K562 (cell line): Measurements from ENCODE around the gene ZNF174. TPM values are rescaled to one million over a fixed set of nuclear protein-coding genes. Genes with fewer than 3 reads are reported as not detected.
A peak's percentile ranks its signal among the peaks of the same experiment; 100 is the strongest.

Experiments used
- DPF2 ChIP-seq: fragments of 450-650 bp; IDR thresholded peaks from 2 replicates; pipeline ENCODE4 v1.6.1; 2016
- MCM3 ChIP-seq: fragments of 450-650 bp; IDR thresholded peaks from 2 replicates; pipeline ENCODE4 v1.6.1; 2016
- NFIC ChIP-seq: fragments of 450-650 bp; IDR thresholded peaks from 2 replicates; pipeline ENCODE4 v1.6.1; 2017; ENCODE audit warnings: mild to moderate bottlenecking, inconsistent platforms
- RAD21 ChIP-seq, 2 experiments: fragments of 250-450 bp in 1 of 2; fragments of 450-650 bp in 1 of 2; sonication (Bioruptor Pico) in 1 of 2; formaldehyde crosslinking in 1 of 2; IDR thresholded peaks in 1 of 2; conservative IDR thresholded peaks in 1 of 2; 2 replicates each; pipeline versions ENCODE4 v1.4.0 to v1.8.0; 2020 to 2022; ENCODE audit warnings: mild to moderate bottlenecking in 2 of 2, moderate library complexity in 1 of 2
- RCOR1 ChIP-seq, 2 experiments: IDR thresholded peaks; 2 replicates each; pipeline ENCODE4 v1.6.1; 2012; ENCODE audit warnings: low read depth in 2 of 2, low read length in 2 of 2, borderline replicate concordance in 1 of 2, improper control_type of control experiment in 1 of 2
- TBP ChIP-seq: optimal IDR thresholded peaks from 2 replicates; pipeline ENCODE3; 2011; ENCODE audit warnings: low read depth, low read length, improper control_type of control experiment
- YY1 ChIP-seq, 3 experiments: IDR thresholded peaks; 2 replicates each; pipeline ENCODE4 v1.6.1; 2011; ENCODE audit warnings: low read length in 2 of 3, mild to moderate bottlenecking in 2 of 3, moderate library complexity in 2 of 3, borderline replicate concordance in 1 of 3, control low read depth in 1 of 3, low read depth in 1 of 3; ENCODE audit not compliant: insufficient read depth in 3 of 3, insufficient replicate concordance in 2 of 3, control insufficient read depth in 1 of 3, insufficient read length in 1 of 3; ENCODE audit errors: extremely low read depth in 1 of 3
- ZBTB1 ChIP-seq: sonication (generic); formaldehyde crosslinking; IDR thresholded peaks from 2 replicates; pipeline ENCODE4 v1.8.1; 2023; ENCODE audit warnings: missing genetic modification reagents, low read depth, mild to moderate bottlenecking, borderline replicate concordance
- ZNF143 ChIP-seq: sonication (generic); formaldehyde crosslinking; IDR thresholded peaks from 2 replicates; pipeline ENCODE4 v1.9.0; 2022; ENCODE audit warnings: mild to moderate bottlenecking, missing genetic modification reagents
- polyA plus RNA-seq, 8 experiments: library from polyadenylated mRNA; depleted of rRNA in 4 of 8; stranded (reverse) in 5 of 8; unstranded in 3 of 8; fragments of >200 nt; fragmentation: Nextera tagmentation in 2 of 8; fragmentation: Illumina TruSeq in 1 of 8; extraction: Ambion mirVana in 2 of 8; extraction: Trizol in 1 of 8; gene quantifications; 2 replicates each; pipeline versions ENCODE4 v1.2.1 to v1.2.3, GENCODE V29; 2011 to 2014; ENCODE audit warnings: inconsistent platforms in 1 of 8, missing spikeins in 1 of 8
- total RNA-seq, 7 experiments: library from RNA; depleted of rRNA in 6 of 7; stranded (reverse); fragments of >200 nt in 6 of 7; fragmentation: Illumina TruSeq in 2 of 7; extraction: Trizol in 2 of 7; gene quantifications; 2 replicates each; pipeline versions ENCODE4 v1.2.1 to v1.2.3, GENCODE V29; 2011 to 2021; ENCODE audit warnings: low replicate concordance in 1 of 7
- TF ChIP-seq, protein P1 (sequence below), 3 experiments: IDR thresholded peaks in 2 of 3; conservative IDR thresholded peaks in 1 of 3; 2 replicates each; pipeline ENCODE4 v1.5.1; 2011 to 2012; ENCODE audit warnings: low read length in 3 of 3, mild to moderate bottlenecking in 3 of 3, control low read depth in 2 of 3, improper control_type of control experiment in 1 of 3, inconsistent platforms in 1 of 3, low read depth in 1 of 3, mixed read lengths in 1 of 3, moderate library complexity in 1 of 3; ENCODE audit not compliant: insufficient read depth in 2 of 3
- TF ChIP-seq, protein P2 (sequence below): fragments of 250-450 bp; sonication (Bioruptor Pico); IDR thresholded peaks from 2 replicates; pipeline ENCODE4 v1.4.0; 2020; ENCODE audit warnings: borderline replicate concordance

ZNF174 gene
- total and polyA plus RNA-seq, 9 of the 15 experiments (the other 6 are each of a cell fraction or from before 2014, with no cell fraction given), result 5.1 to 19.1 (median 12.5) TPM

DNA sequence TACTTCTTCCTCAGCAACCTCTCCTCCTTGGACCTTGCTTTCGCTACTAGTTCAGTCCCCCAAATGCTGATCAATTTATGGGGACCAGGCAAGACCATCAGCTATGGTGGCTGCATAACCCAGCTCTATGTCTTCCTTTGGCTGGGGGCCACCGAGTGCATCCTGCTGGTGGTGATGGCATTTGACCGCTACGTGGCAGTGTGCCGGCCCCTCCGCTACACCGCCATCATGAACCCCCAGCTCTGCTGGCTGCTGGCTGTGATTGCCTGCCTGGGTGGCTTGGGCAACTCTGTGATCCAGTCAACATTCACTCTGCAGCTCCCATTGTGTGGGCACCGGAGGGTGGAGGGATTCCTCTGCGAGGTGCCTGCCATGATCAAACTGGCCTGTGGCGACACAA, 44.9 kb upstream of the ZNF174 start (continued):
- TF ChIP-seq, protein P1, sequence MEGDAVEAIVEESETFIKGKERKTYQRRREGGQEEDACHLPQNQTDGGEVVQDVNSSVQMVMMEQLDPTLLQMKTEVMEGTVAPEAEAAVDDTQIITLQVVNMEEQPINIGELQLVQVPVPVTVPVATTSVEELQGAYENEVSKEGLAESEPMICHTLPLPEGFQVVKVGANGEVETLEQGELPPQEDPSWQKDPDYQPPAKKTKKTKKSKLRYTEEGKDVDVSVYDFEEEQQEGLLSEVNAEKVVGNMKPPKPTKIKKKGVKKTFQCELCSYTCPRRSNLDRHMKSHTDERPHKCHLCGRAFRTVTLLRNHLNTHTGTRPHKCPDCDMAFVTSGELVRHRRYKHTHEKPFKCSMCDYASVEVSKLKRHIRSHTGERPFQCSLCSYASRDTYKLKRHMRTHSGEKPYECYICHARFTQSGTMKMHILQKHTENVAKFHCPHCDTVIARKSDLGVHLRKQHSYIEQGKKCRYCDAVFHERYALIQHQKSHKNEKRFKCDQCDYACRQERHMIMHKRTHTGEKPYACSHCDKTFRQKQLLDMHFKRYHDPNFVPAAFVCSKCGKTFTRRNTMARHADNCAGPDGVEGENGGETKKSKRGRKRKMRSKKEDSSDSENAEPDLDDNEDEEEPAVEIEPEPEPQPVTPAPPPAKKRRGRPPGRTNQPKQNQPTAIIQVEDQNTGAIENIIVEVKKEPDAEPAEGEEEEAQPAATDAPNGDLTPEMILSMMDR (IDR thresholded peaks at IDR 0.05 in 2 of 3, conservative IDR thresholded peaks at IDR 0.05 in 1 of 3; ENCODE audit: insufficient read depth in 2 of 3, low read depth in 1 of 3, low read length in 3 of 3), result peak in 2 of 3 experiments; percentile 47 to 51; a peak in 3 of 6 replicates
- TF ChIP-seq YY1 (IDR thresholded peaks at IDR 0.05; ENCODE audit: borderline replicate concordance in 1 of 3, control insufficient read depth in 1 of 3, extremely low read depth in 1 of 3, insufficient read depth in 3 of 3, insufficient read length in 1 of 3, insufficient replicate concordance in 2 of 3, low read depth in 1 of 3, low read length in 2 of 3) (peak in 1 of 3 experiments; percentile 56), NFIC (peak; percentile 24; the same call in 1 of the 2 replicates), DPF2 (no peak), ZBTB1 (no peak), RCOR1 (IDR thresholded peaks at IDR 0.05; ENCODE audit: borderline replicate concordance in 1 of 2, low read depth in 2 of 2, low read length in 2 of 2) (no peak), ZNF143 (CRISPR knock-in tag) (no peak), MCM3 (no peak), TBP (no peak), RAD21 (CRISPR knock-in tag; conservative IDR thresholded peaks at IDR 0.05 in 1 of 2, IDR thresholded peaks at IDR 0.05 in 1 of 2) (peak in 1 of 2 experiments; percentile 37; a peak in 2 of 4 replicates)
- TF ChIP-seq, protein P2, sequence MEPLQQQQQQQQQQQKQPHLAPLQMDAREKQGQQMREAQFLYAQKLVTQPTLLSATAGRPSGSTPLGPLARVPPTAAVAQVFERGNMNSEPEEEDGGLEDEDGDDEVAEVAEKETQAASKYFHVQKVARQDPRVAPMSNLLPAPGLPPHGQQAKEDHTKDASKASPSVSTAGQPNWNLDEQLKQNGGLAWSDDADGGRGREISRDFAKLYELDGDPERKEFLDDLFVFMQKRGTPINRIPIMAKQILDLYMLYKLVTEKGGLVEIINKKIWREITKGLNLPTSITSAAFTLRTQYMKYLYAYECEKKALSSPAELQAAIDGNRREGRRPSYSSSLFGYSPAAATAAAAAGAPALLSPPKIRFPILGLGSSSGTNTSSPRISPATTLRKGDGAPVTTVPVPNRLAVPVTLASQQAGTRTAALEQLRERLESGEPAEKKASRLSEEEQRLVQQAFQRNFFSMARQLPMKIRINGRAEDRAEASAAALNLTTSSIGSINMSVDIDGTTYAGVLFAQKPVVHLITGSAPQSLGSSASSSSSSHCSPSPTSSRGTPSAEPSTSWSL, result no peak
